Measurements from ENCODE around the gene PDE4DIP.
"Not testable (repeated sequence)": the region's sequence is repeated elsewhere in the genome, so short reads cannot be mapped to it uniquely, and the experiment has no call there.

The PDE4DIP gene

GRCh38 chr1:148862590-148862989, 18.4 kb downstream of the PDE4DIP start:
- DNase-seq (ENCODE audit: low spot score); in situ Hi-C loops (cut with MboI; ENCODE audit: low sequenced_read_pairs, unreplicated experiment): not testable (repeated sequence)

GRCh38 chr1:148868924-148869633, 24.9 kb downstream of the PDE4DIP start:
- DNase-seq (ENCODE audit: low spot score); in situ Hi-C loops (cut with MboI; ENCODE audit: low sequenced_read_pairs, unreplicated experiment): not testable (repeated sequence)

GRCh38 chr1:148869634-148869961, 25.4 kb downstream of the PDE4DIP start:
- DNase-seq (ENCODE audit: low spot score); in situ Hi-C loops (cut with MboI; ENCODE audit: low sequenced_read_pairs, unreplicated experiment): not testable (repeated sequence)

GRCh38 chr1:148874408-148875388, 30.5 kb downstream of the PDE4DIP start:
- in situ Hi-C loops (cut with MboI; ENCODE audit: low sequenced_read_pairs, unreplicated experiment); DNase-seq (ENCODE audit: low spot score): not testable (repeated sequence)

- DNase-seq (ENCODE audit: low spot score); in situ Hi-C loops (cut with MboI; ENCODE audit: low sequenced_read_pairs, unreplicated experiment): not testable (repeated sequence)
Observed at GRCh38 chr1:148879812-148880416, 35.7 kb downstream of the PDE4DIP start.

GRCh38 chr1:148881261-148881660, 37.0 kb downstream of the PDE4DIP start:
- DNase-seq (ENCODE audit: low spot score); in situ Hi-C loops (cut with MboI; ENCODE audit: low sequenced_read_pairs, unreplicated experiment): not testable (repeated sequence)

GRCh38 chr1:148885219-148885618, 41.0 kb downstream of the PDE4DIP start:
- DNase-seq (ENCODE audit: low spot score); in situ Hi-C loops (cut with MboI; ENCODE audit: low sequenced_read_pairs, unreplicated experiment): not testable (repeated sequence)

GRCh38 chr1:148886293-148886692, 42.1 kb downstream of the PDE4DIP start:
- in situ Hi-C loops (cut with MboI; ENCODE audit: low sequenced_read_pairs, unreplicated experiment): not testable (repeated sequence)

GRCh38 chr1:148888597-148888996, 44.4 kb downstream of the PDE4DIP start:
- DNase-seq (ENCODE audit: low spot score); in situ Hi-C loops (cut with MboI; ENCODE audit: low sequenced_read_pairs, unreplicated experiment): not testable (repeated sequence)

More at GRCh38 chr1:148886293-148886692, 42.1 kb downstream of the PDE4DIP start:
- not testable (repeated sequence) for DNase-seq (ENCODE audit: low spot score)

- DNase-seq (ENCODE audit: low spot score); in situ Hi-C loops (cut with MboI; ENCODE audit: low sequenced_read_pairs, unreplicated experiment): not testable (repeated sequence)
Observed at GRCh38 chr1:148889267-148890074, 45.2 kb downstream of the PDE4DIP start.

GRCh38 chr1:148890075-148890568, 45.9 kb downstream of the PDE4DIP start:
- DNase-seq (ENCODE audit: low spot score); in situ Hi-C loops (cut with MboI; ENCODE audit: low sequenced_read_pairs, unreplicated experiment): not testable (repeated sequence)

- in situ Hi-C loops (cut with MboI; ENCODE audit: low sequenced_read_pairs, unreplicated experiment); DNase-seq (ENCODE audit: low spot score): not testable (repeated sequence)
Observed at GRCh38 chr1:148894360-148895352, 50.4 kb downstream of the PDE4DIP start.

- in situ Hi-C loops (cut with MboI; ENCODE audit: low sequenced_read_pairs, unreplicated experiment); DNase-seq (ENCODE audit: low spot score): not testable (repeated sequence)
Observed at GRCh38 chr1:148900026-148900425, 55.8 kb downstream of the PDE4DIP start.

GRCh38 chr1:148900691-148901090, 56.5 kb downstream of the PDE4DIP start:
- DNase-seq (ENCODE audit: low spot score); in situ Hi-C loops (cut with MboI; ENCODE audit: low sequenced_read_pairs, unreplicated experiment): not testable (repeated sequence)

- in situ Hi-C loops (cut with MboI; ENCODE audit: low sequenced_read_pairs, unreplicated experiment); DNase-seq (ENCODE audit: low spot score): not testable (repeated sequence)
Observed at GRCh38 chr1:148901150-148901952, 57.1 kb downstream of the PDE4DIP start.

- in situ Hi-C loops (cut with MboI; ENCODE audit: low sequenced_read_pairs, unreplicated experiment); DNase-seq (ENCODE audit: low spot score): not testable (repeated sequence)
Observed at GRCh38 chr1:148901953-148902341, 57.7 kb downstream of the PDE4DIP start.
